ENCODE data around the gene PALLD. TPM values are rescaled to one million over a fixed set of nuclear protein-coding genes. Genes with fewer than 3 reads are reported as not detected.

The PALLD gene
- total RNA-seq, 4 donors from 2014 or later: 1,903 to 3,507 (median 2,130) TPM

- Histone ChIP-seq H3K27ac (replicated peaks in 1 of 4) (peak overlapping the region; percentile 69 to 76 (median 72)), H3K4me1 (peaks cover 12 to 33% (median 26%) of the 10 kb centered on the region in 4 donors), H3K9me3 (no peaks in the 10 kb centered on the region), H3K4me3 (no peak overlapping the region), H3K27me3 (no peaks in the 10 kb centered on the region), H3K36me3 (no peaks in the 10 kb centered on the region)
- 65% methylated on average over 3 of the region's 3 CpGs for WGBS
- no peak for DNase-seq (ENCODE audit: extremely low spot score)
- TF ChIP-seq POLR2A (IDR thresholded peaks at IDR 0.05; ENCODE audit: low read depth) (no peak), CTCF (IDR thresholded peaks at IDR 0.05) (no peak), EP300 (IDR thresholded peaks at IDR 0.05) (no peak), POLR2AphosphoS5 (IDR thresholded peaks at IDR 0.05) (no peak)
- intact Hi-C loops (cut with DNase I): no loop called here
Measured at GRCh38 chr4:168605411-168605810, 108.6 kb downstream of the PALLD start.

GRCh38 chr4:168607215-168607614, 110.4 kb downstream of the PALLD start:
- TF ChIP-seq EP300 (IDR thresholded peaks at IDR 0.05): no peak
- TF ChIP-seq POLR2A (IDR thresholded peaks at IDR 0.05; ENCODE audit: low read depth): no peak
- TF ChIP-seq CTCF (IDR thresholded peaks at IDR 0.05): no peak
- no peak for TF ChIP-seq POLR2AphosphoS5 (IDR thresholded peaks at IDR 0.05)
- intact Hi-C loops (cut with DNase I): no loop called here
- Histone ChIP-seq H3K4me1 (peaks cover 12 to 33% (median 26%) of the 10 kb centered on the region in 4 donors), H3K9me3 (no peaks in the 10 kb centered on the region), H3K27ac (replicated peaks in 1 of 4) (no peak overlapping the region), H3K27me3 (no peaks in the 10 kb centered on the region), H3K36me3 (no peaks in the 10 kb centered on the region), H3K4me3 (no peak overlapping the region)
- WGBS: 93% methylated on average over 5 of the region's 5 CpGs
- no peak for DNase-seq (ENCODE audit: extremely low spot score)

- intact Hi-C loops (cut with DNase I): no loop called here
- Histone ChIP-seq H3K4me3 (no peak overlapping the region), H3K9me3 (no peaks in the 10 kb centered on the region), H3K27me3 (no peaks in the 10 kb centered on the region), H3K4me1 (peaks cover 12 to 25% (median 20%) of the 10 kb centered on the region in 4 donors), H3K36me3 (no peaks in the 10 kb centered on the region), H3K27ac (replicated peaks in 1 of 4) (no peak overlapping the region)
- DNase-seq (ENCODE audit: extremely low spot score): no peak
- WGBS: 91% methylated on average over 4 of the region's 4 CpGs
- TF ChIP-seq POLR2AphosphoS5 (IDR thresholded peaks at IDR 0.05) (no peak), POLR2A (IDR thresholded peaks at IDR 0.05; ENCODE audit: low read depth) (no peak), CTCF (IDR thresholded peaks at IDR 0.05) (no peak), EP300 (IDR thresholded peaks at IDR 0.05) (no peak)
Measured at GRCh38 chr4:168608771-168609170, 111.9 kb downstream of the PALLD start.

- Histone ChIP-seq H3K4me1 (peaks cover 12 to 20% (median 14%) of the 10 kb centered on the region in 4 donors), H3K36me3 (no peaks in the 10 kb centered on the region), H3K4me3 (no peak overlapping the region), H3K9me3 (no peaks in the 10 kb centered on the region), H3K27me3 (no peaks in the 10 kb centered on the region), H3K27ac (replicated peaks in 1 of 4) (no peak overlapping the region)
- intact Hi-C loops (cut with DNase I): no loop called here
- DNase-seq (ENCODE audit: extremely low spot score): no peak
- TF ChIP-seq EP300 (IDR thresholded peaks at IDR 0.05) (no peak), CTCF (IDR thresholded peaks at IDR 0.05) (no peak), POLR2A (IDR thresholded peaks at IDR 0.05; ENCODE audit: low read depth) (no peak), POLR2AphosphoS5 (IDR thresholded peaks at IDR 0.05) (no peak)
- 82% methylated on average over 4 of the region's 4 CpGs for WGBS
Measured at GRCh38 chr4:168609369-168609768, 112.5 kb downstream of the PALLD start.

GRCh38 chr4:168610911-168611530, 114.2 kb downstream of the PALLD start:
- H3K27ac ChIP-seq (replicated peaks in 1 of 4): no peak overlapping the region
- TF ChIP-seq POLR2AphosphoS5 (IDR thresholded peaks at IDR 0.05): no peak
- no peak for TF ChIP-seq EP300 (IDR thresholded peaks at IDR 0.05)
- no peak for TF ChIP-seq POLR2A (IDR thresholded peaks at IDR 0.05; ENCODE audit: low read depth)
- no peaks in the 10 kb centered on the region for H3K9me3 ChIP-seq
- H3K27me3 ChIP-seq: no peaks in the 10 kb centered on the region
- WGBS: 67% methylated on average over 6 of the region's 6 CpGs
- no peaks in the 10 kb centered on the region for H3K36me3 ChIP-seq
- H3K4me3 ChIP-seq: no peak overlapping the region
- DNase-seq (ENCODE audit: extremely low spot score): no peak
- H3K4me1 ChIP-seq: peaks cover 9 to 20% (median 11%) of the 10 kb centered on the region in 4 donors
- intact Hi-C loops (cut with DNase I): no loop called here
